ENCODE results near the gene CENPX. TPM values are rescaled to one million over a fixed set of nuclear protein-coding genes. Genes with fewer than 3 reads are reported as not detected.
A peak's percentile ranks its signal among the peaks of the same experiment; 100 is the strongest.

CENPX gene
- total and polyA plus RNA-seq, 8 donors: 42.9 to 77.7 (median 49.8) TPM

- H3K4me3 ChIP-seq: peak overlapping the region in 1 of 2 donors; percentile 99
- TF ChIP-seq CTCF (IDR thresholded peaks at IDR 0.05): peak; percentile 60 to 66
- DNase-seq (peak; percentile 60 to 87 (median 79)), ATAC-seq (peak; percentile 23)
- H3K4me1 ChIP-seq: peaks cover 25 to 39% of the 10 kb centered on the region in 2 donors
- no peaks in the 10 kb centered on the region for H3K27me3 ChIP-seq
- no peak overlapping the region for H3K27ac ChIP-seq
- peaks cover 0 to 16% of the 10 kb centered on the region in 2 donors for H3K36me3 ChIP-seq
- no peaks in the 10 kb centered on the region for H3K9me3 ChIP-seq
- intact Hi-C loops (cut with DNase I): loop anchor here in 1 of 2 donors (1.0 kb wide), 1 partner anchor 62 kb away; no protein-coding TSS in a partner anchor
Observed at GRCh38 chr17:82021107-82021899, 1.4 kb downstream of the CENPX start.

GRCh38 chr17:82020572-82021106, 2.0 kb downstream of the CENPX start:
- no peaks in the 10 kb centered on the region for H3K9me3 ChIP-seq
- H3K36me3 ChIP-seq: peaks cover 0 to 16% of the 10 kb centered on the region in 2 donors
- H3K4me1 ChIP-seq: peaks cover 25 to 39% of the 10 kb centered on the region in 2 donors
- DNase-seq (no peak), ATAC-seq (no peak)
- intact Hi-C loops (cut with DNase I): loop anchor here in 1 of 2 donors (1.0 kb wide), 1 partner anchor 61 kb away; no protein-coding TSS in a partner anchor
- H3K27ac ChIP-seq: no peak overlapping the region
- TF ChIP-seq CTCF (IDR thresholded peaks at IDR 0.05): no peak
- no peaks in the 10 kb centered on the region for H3K27me3 ChIP-seq
- H3K4me3 ChIP-seq: peak overlapping the region in 1 of 2 donors; percentile 99

- TF ChIP-seq CTCF (IDR thresholded peaks at IDR 0.05): peak; percentile 52 to 74
- no peak for ATAC-seq
- no peaks in the 10 kb centered on the region for H3K9me3 ChIP-seq
- peak in 1 of 4 donors; percentile 93 for DNase-seq
- no peak overlapping the region for H3K27ac ChIP-seq
- intact Hi-C loops (cut with DNase I): no loop called here
- no peak overlapping the region for H3K4me3 ChIP-seq
- peaks cover 0 to 16% of the 10 kb centered on the region in 2 donors for H3K36me3 ChIP-seq
- no peaks in the 10 kb centered on the region for H3K27me3 ChIP-seq
- H3K4me1 ChIP-seq: peaks cover 25 to 39% of the 10 kb centered on the region in 2 donors
Observed at GRCh38 chr17:82019690-82020571, 2.7 kb downstream of the CENPX start.

GRCh38 chr17:82018989-82019689, 3.5 kb downstream of the CENPX start:
- TF ChIP-seq CTCF (IDR thresholded peaks at IDR 0.05): no peak
- DNase-seq: no peak
- no peak for ATAC-seq
- Histone ChIP-seq H3K4me1 (peaks cover 22 to 35% of the 10 kb centered on the region in 2 donors), H3K27ac (no peak overlapping the region), H3K36me3 (peaks cover 0 to 16% of the 10 kb centered on the region in 2 donors), H3K4me3 (no peak overlapping the region), H3K9me3 (no peaks in the 10 kb centered on the region), H3K27me3 (no peaks in the 10 kb centered on the region)
- intact Hi-C loops (cut with DNase I): no loop called here

Data from left lung (tissue), 10 donors.